IMR-90 (cell line): ENCODE measurements around the gene ALPK3. TPM values are rescaled to one million over a fixed set of nuclear protein-coding genes. Genes with fewer than 3 reads are reported as not detected.

Source experiments
- ATAC-seq: fragments of 200-7000 bp; cut with Tn5 transposase; 2 replicates; pipeline ENCODE4 v1.9.1; 2020; ENCODE audit warnings: low read depth, mild to moderate bottlenecking, moderate library complexity
- BruUV-seq: library from RNA; stranded (reverse); fragments of 400-500 nt; replicated peaks from 2 replicates; lab custom pipeline; 2021; lab: Mats Ljungman, UMichigan
- CTCF ChIA-PET: fragments of 300-600 bp; formaldehyde crosslinking; extraction: SDS; loops from one replicate; lab custom pipeline; 2021; ENCODE audit warnings: antibody characterized with exemption; lab: Yijun Ruan, JAX
- POLR2A ChIA-PET: fragments of 300-600 bp; sonication (Branson Sonifier 250); formaldehyde crosslinking; loops from one replicate; lab custom pipeline; 2022; ENCODE audit warnings: antibody characterized with exemption; ENCODE audit not compliant: unreplicated experiment; lab: Charles Lee
- DNase-seq: peaks from one replicate; pipeline ENCODE4 v3.0.0; 2013
- H2AFZ ChIP-seq: replicated peaks from 2 replicates; pipeline ENCODE3; 2013; ENCODE audit warnings: low read length, mild to moderate bottlenecking; ENCODE audit not compliant: poor library complexity
- H2AK5ac ChIP-seq: 2 replicates; pipeline ENCODE4 v1.6.1; 2013; ENCODE audit warnings: low read depth, low read length, inconsistent platforms
- H2AK9ac ChIP-seq: replicated peaks from 2 replicates; pipeline ENCODE3; 2013; ENCODE audit warnings: mild to moderate bottlenecking, low read depth, low read length, moderate library complexity; ENCODE audit not compliant: poor library complexity
- H2BK120ac ChIP-seq: 2 replicates; pipeline ENCODE4 v1.6.1; 2013; ENCODE audit warnings: low read depth, low read length, inconsistent platforms
- H2BK15ac ChIP-seq: 3 replicates; pipeline ENCODE4 v1.6.1; 2013; ENCODE audit warnings: low read depth, low read length, inconsistent platforms
- H2BK20ac ChIP-seq: 2 replicates; pipeline ENCODE4 v1.6.1; 2013; ENCODE audit warnings: low read depth, mild to moderate bottlenecking, inconsistent platforms, low read length, moderate library complexity
- H2BK5ac ChIP-seq: 2 replicates; pipeline ENCODE4 v1.6.1; 2013; ENCODE audit warnings: mild to moderate bottlenecking, low read depth, low read length, inconsistent platforms; ENCODE audit not compliant: poor library complexity, severe bottlenecking
- H3K14ac ChIP-seq: replicated peaks from 2 replicates; pipeline ENCODE4 v1.6.1; 2013; ENCODE audit warnings: low read depth, low read length, inconsistent platforms
- H3K18ac ChIP-seq: 2 replicates; pipeline ENCODE4 v1.6.1; 2013; ENCODE audit warnings: low read depth, low read length, control low read depth
- H3K23ac ChIP-seq: 2 replicates; pipeline ENCODE4 v1.6.1; 2013; ENCODE audit warnings: low read depth, low read length, inconsistent platforms
- H3K27ac ChIP-seq: 2 replicates; pipeline ENCODE4 v1.5.1; 2013; ENCODE audit warnings: mild to moderate bottlenecking, control low read depth, low read length; ENCODE audit not compliant: insufficient read depth
- H3K27me3 ChIP-seq: 2 replicates; pipeline ENCODE4 v1.6.1; 2013; ENCODE audit warnings: low read length; ENCODE audit not compliant: control insufficient read depth, insufficient read depth
- H3K36me3 ChIP-seq: 2 replicates; pipeline ENCODE4 v1.6.1; 2013; ENCODE audit warnings: low read length, mixed read lengths; ENCODE audit not compliant: control insufficient read depth, insufficient read depth
- H3K4ac ChIP-seq: 2 replicates; pipeline ENCODE4 v1.6.1; 2013; ENCODE audit warnings: low read depth, low read length, inconsistent platforms
- H3K4me1 ChIP-seq: 2 replicates; pipeline ENCODE4 v1.6.1; 2013; ENCODE audit warnings: low read length, mixed read lengths; ENCODE audit not compliant: control insufficient read depth, insufficient read depth
- H3K4me2 ChIP-seq: 2 replicates; pipeline ENCODE4 v1.6.1; 2013; ENCODE audit warnings: low read depth, mild to moderate bottlenecking, control low read depth, low read length, moderate library complexity
- H3K4me3 ChIP-seq: 2 replicates; pipeline ENCODE4 v1.5.1; 2013; ENCODE audit warnings: low read depth, mild to moderate bottlenecking, control low read depth, low read length, moderate library complexity; ENCODE audit not compliant: insufficient read depth
- H3K56ac ChIP-seq: 2 replicates; pipeline ENCODE4 v1.6.1; 2013; ENCODE audit warnings: low read length, inconsistent platforms; ENCODE audit not compliant: insufficient read depth; ENCODE audit errors: extremely low read depth
- H3K79me1 ChIP-seq, 2 experiments: 2 replicates each; pipeline ENCODE4 v1.6.1; 2013; ENCODE audit warnings: low read length in 2 of 2, inconsistent platforms in 1 of 2, low read depth in 1 of 2
- H3K9ac ChIP-seq: 2 replicates; pipeline ENCODE4 v1.6.1; 2013; ENCODE audit warnings: low read depth, low read length, control low read depth
- H3K9me1 ChIP-seq: 2 replicates; pipeline ENCODE4 v1.6.1; 2013; ENCODE audit warnings: low read length, inconsistent platforms; ENCODE audit not compliant: insufficient read depth
- H3K9me3 ChIP-seq: 2 replicates; pipeline ENCODE4 v1.6.1; 2013; ENCODE audit warnings: low read length; ENCODE audit not compliant: control insufficient read depth, insufficient read depth
- H4K20me1 ChIP-seq: 2 replicates; pipeline ENCODE4 v1.6.1; 2013; ENCODE audit warnings: low read length, inconsistent platforms; ENCODE audit not compliant: insufficient read depth
- H4K5ac ChIP-seq: 2 replicates; pipeline ENCODE4 v1.6.1; 2013; ENCODE audit warnings: mild to moderate bottlenecking, low read depth, low read length, control low read depth
- H4K8ac ChIP-seq, 2 experiments: 2 replicates each; pipeline ENCODE4 v1.6.1; 2013; ENCODE audit warnings: low read depth in 2 of 2, low read length in 2 of 2, control low read depth in 1 of 2, inconsistent platforms in 1 of 2
- H4K91ac ChIP-seq: 2 replicates; pipeline ENCODE4 v1.6.1; 2013; ENCODE audit warnings: low read depth, low read length, inconsistent platforms; ENCODE audit not compliant: insufficient read depth
- CEBPB ChIP-seq: IDR thresholded peaks from 2 replicates; pipeline ENCODE4 v1.6.1; 2012; ENCODE audit warnings: low read depth, low read length, improper control_type of control experiment
- FOS ChIP-seq: fragments of 150-350 bp; IDR thresholded peaks from 2 replicates; pipeline ENCODE4 v1.6.1; 2016; ENCODE audit warnings: low read depth, low read length
- MXI1 ChIP-seq: IDR thresholded peaks from 2 replicates; pipeline ENCODE4 v1.6.1; 2012; ENCODE audit warnings: low read depth, mild to moderate bottlenecking, low read length, moderate library complexity, borderline replicate concordance
- RCOR1 ChIP-seq: IDR thresholded peaks from 2 replicates; pipeline ENCODE4 v1.6.1; 2012; ENCODE audit warnings: mild to moderate bottlenecking, low read length, improper control_type of control experiment; ENCODE audit not compliant: insufficient replicate concordance
- WGBS, 2 experiments: methylation state at CpG; one replicate each; pipeline versions ENCODE4 v1.1.5 to v1.1.7; 2013; ENCODE audit warnings: missing lambda C conversion rate in 2 of 2; ENCODE audit not compliant: insufficient read length in 1 of 2; ENCODE audit errors: extremely low coverage in 2 of 2; 5-methylcytosine and 5-hydroxymethylcytosine counted together
- dilution Hi-C: fragments of 300-500 bp; cut with HindIII; formaldehyde crosslinking; loops from one replicate; pipeline ENCODE4 v1.14.3; 2018; ENCODE audit warnings: low sequenced_read_pairs; ENCODE audit not compliant: unreplicated experiment
- in situ Hi-C: fragments of 300-500 bp; cut with MboI; formaldehyde crosslinking; loops from 3 replicates; pipeline ENCODE4 v1.14.3; 2019; ENCODE audit warnings: low sequenced_read_pairs, inconsistent platforms, mixed read lengths
- intact Hi-C: fragments of 100-400 bp; cut with micrococcal nuclease; formaldehyde crosslinking; loops from 2 replicates; pipeline ENCODE4 v1.10.0; 2022
- polyA plus RNA-seq, 3 experiments: library from polyadenylated mRNA; depleted of rRNA; stranded (reverse); fragments of >200 nt; gene quantifications; 2 replicates each; pipeline ENCODE4 v1.2.3, GENCODE V29; 2012; ENCODE audit warnings: low replicate concordance in 1 of 3
- total RNA-seq: library from RNA; depleted of rRNA; stranded (reverse); fragments of >200 nt; gene quantifications from 2 replicates; pipeline ENCODE4 v1.2.3, GENCODE V29; 2012

Gene ALPK3
- total and polyA plus RNA-seq, 2 of the 4 experiments (the other 2 are of a cell fraction) = under 0.01 to 0.26 TPM

GRCh38 chr15:84868037-84868880, 51.1 kb downstream of the ALPK3 start:
- Histone ChIP-seq H3K56ac (no peak overlapping the region), H3K27me3 (peaks cover 40% of the 10 kb centered on the region), H4K20me1 (no peaks in the 10 kb centered on the region), H2BK5ac (no peak overlapping the region), H4K8ac (no peak overlapping the region), H2AFZ (peak overlapping the region; percentile 16), H3K36me3 (no peaks in the 10 kb centered on the region), H2AK5ac (no peak overlapping the region), H3K4me1 (no peaks in the 10 kb centered on the region), H3K4me2 (no peak overlapping the region), H3K4me3 (no peak overlapping the region), H4K91ac (no peak overlapping the region), H3K4ac (no peak overlapping the region), H2BK120ac (no peak overlapping the region), H3K9me3 (no peaks in the 10 kb centered on the region), H3K18ac (no peak overlapping the region), H2AK9ac (no peak overlapping the region), H2BK15ac (no peak overlapping the region), H3K79me1 (no peaks in the 10 kb centered on the region), H3K9me1 (no peaks in the 10 kb centered on the region), H3K27ac (no peak overlapping the region), H3K23ac (no peak overlapping the region), H4K5ac (no peak overlapping the region), H2BK20ac (no peak overlapping the region), H3K9ac (no peak overlapping the region), H3K14ac (no peak overlapping the region)
- 100% methylated on average over 1 of the region's 12 CpGs; no CpG with 5 or more reads in 1 of the 2 experiments for WGBS, 2 experiments
- intact Hi-C loops = no loop called here
- no peak for ATAC-seq
- no TSS peak for BruUV-seq
- in situ Hi-C loops = no loop called here
- dilution Hi-C loops = no loop called here
- no peak for DNase-seq
- ChIA-PET POLR2A (no interaction called here), CTCF (no interaction called here)
- no peak for TF ChIP-seq CEBPB
- TF ChIP-seq RCOR1 = no peak
- TF ChIP-seq FOS = no peak
- TF ChIP-seq MXI1 = no peak
